Measurements from ENCODE around the gene PPP1R1C.
A peak's percentile ranks its signal among the peaks of the same experiment; 100 is the strongest.

Gene PPP1R1C

GRCh38 chr2:182103526-182103925 lies 117.9 kb downstream of the PPP1R1C start:
- no peak for DNase-seq (ENCODE audit: low spot score)
- FAIRE-seq: no peak

GRCh38 chr2:182110347-182110746 lies 124.7 kb downstream of the PPP1R1C start:
- no peak for FAIRE-seq
- no peak for DNase-seq (ENCODE audit: low spot score)

- no peak for DNase-seq (ENCODE audit: low spot score)
- no peak for FAIRE-seq
These were observed 127.7 kb downstream of the PPP1R1C start for GRCh38 chr2:182113334-182113733.

- DNase-seq (ENCODE audit: low spot score) (no peak), FAIRE-seq (no peak)
These were observed 129.6 kb downstream of the PPP1R1C start for GRCh38 chr2:182115258-182115657.

- FAIRE-seq (no peak), DNase-seq (ENCODE audit: low spot score) (no peak)
These were observed 131.1 kb downstream of the PPP1R1C start for GRCh38 chr2:182116774-182117173.

GRCh38 chr2:182117196-182117595 lies 131.5 kb downstream of the PPP1R1C start:
- no peak for DNase-seq (ENCODE audit: low spot score)
- no peak for FAIRE-seq

GRCh38 chr2:182128821-182129707 lies 143.4 kb downstream of the PPP1R1C start:
- no peak for FAIRE-seq

GRCh38 chr2:182132605-182133004 lies 147.0 kb downstream of the PPP1R1C start:
- DNase-seq (ENCODE audit: low spot score): no peak
- no peak for FAIRE-seq

More at GRCh38 chr2:182128821-182129707, 143.4 kb downstream of the PPP1R1C start:
- DNase-seq (ENCODE audit: low spot score): no peak

GRCh38 chr2:182133195-182133891 lies 147.7 kb downstream of the PPP1R1C start:
- DNase-seq (ENCODE audit: low spot score) (no peak), FAIRE-seq (no peak)

GRCh38 chr2:182134201-182134600 lies 148.5 kb downstream of the PPP1R1C start:
- DNase-seq (ENCODE audit: low spot score): no peak
- no peak for FAIRE-seq

GRCh38 chr2:182142062-182142461 lies 156.4 kb downstream of the PPP1R1C start:
- FAIRE-seq (no peak), DNase-seq (ENCODE audit: low spot score) (no peak)

GRCh38 chr2:182144041-182144775 lies 158.6 kb downstream of the PPP1R1C start:
- peak; percentile 17 for DNase-seq (ENCODE audit: low spot score)
- FAIRE-seq: no peak

GRCh38 chr2:182144776-182145165 lies 159.1 kb downstream of the PPP1R1C start:
- DNase-seq (ENCODE audit: low spot score): peak; percentile 46

GRCh38 chr2:182148344-182148743 lies 162.7 kb downstream of the PPP1R1C start:
- FAIRE-seq (no peak), DNase-seq (ENCODE audit: low spot score) (no peak)

More at GRCh38 chr2:182144776-182145165, 159.1 kb downstream of the PPP1R1C start:
- FAIRE-seq: no peak

- no peak for DNase-seq (ENCODE audit: low spot score)
- FAIRE-seq: no peak
These were observed 178.2 kb downstream of the PPP1R1C start for GRCh38 chr2:182163878-182164277.

GRCh38 chr2:182164686-182165085 lies 179.0 kb downstream of the PPP1R1C start:
- FAIRE-seq: no peak
- DNase-seq (ENCODE audit: low spot score): no peak

GRCh38 chr2:182165202-182165601 lies 179.5 kb downstream of the PPP1R1C start:
- no peak for FAIRE-seq
- DNase-seq (ENCODE audit: low spot score): no peak

- FAIRE-seq (no peak), DNase-seq (ENCODE audit: low spot score) (no peak)
These were observed 180.8 kb downstream of the PPP1R1C start for GRCh38 chr2:182166406-182166805.

GRCh38 chr2:182166841-182167240 lies 181.2 kb downstream of the PPP1R1C start:
- FAIRE-seq: no peak
- DNase-seq (ENCODE audit: low spot score): no peak

Measured in urothelium cell line (cell line).